Right ventricle myocardium inferior (tissue), 1 donor: ENCODE data around the gene DAZAP1. TPM values are rescaled to one million over a fixed set of nuclear protein-coding genes. Genes with fewer than 3 reads are reported as not detected.

Experiments used
- ATAC-seq: fragments of 200-7000 bp; cut with Tn5 transposase; one replicate; pipeline ENCODE4 v1.9.1; 2020; ENCODE audit warnings: mild to moderate bottlenecking, moderate library complexity
- DNase-seq: peaks from one replicate; pipeline ENCODE4 v3.0.0; 2021; ENCODE audit errors: missing footprints
- intact Hi-C: fragments of 100-400 bp; cut with DNase I; formaldehyde crosslinking; loops from one replicate; pipeline ENCODE4 v1.11.0; 2022
- long read RNA-seq: library from polyadenylated mRNA; unstranded; transcript quantifications from one replicate; pipeline ENCODE4 v2.0.0, GENCODE V29; 2021
- total RNA-seq: library from RNA; stranded (reverse); fragmentation: NEBNext Ultra II Directional; extraction: Animal tissue kit (Norgen Biotek cat#: 25700); gene quantifications from one replicate; pipeline ENCODE4 v1.2.1, GENCODE V29; 2021
- donor health status: DM: no; HTN: yes; CAD: no; lungs with severe emphysema.

The DAZAP1 gene
- total RNA-seq = 88.4 TPM
- long read RNA-seq, transcript DAZAP1-201 (12 exons, 2,160 nt) = major isoform, 8 of 21 reads
- long read RNA-seq, partial matches to known transcripts = 2 of 21 reads
- long read RNA-seq, other reads (novel, unspliced or antisense) = 4 of 21 reads

GRCh38 chr19:1407528-1408299 lies at the start of gene DAZAP1:
Gene DAZAP1 (plus strand): TSS chr19:1407586. CDS start chr19:1407774, 188 bp downstream.
- no peak for DNase-seq
- ATAC-seq = no peak
- intact Hi-C loops = loop anchor here (1.0 to 5.0 kb wide), 2 partner anchors 24 to 130 kb away; partner anchors contain the start of genes FAM174C and NDUFS7

DNA sequence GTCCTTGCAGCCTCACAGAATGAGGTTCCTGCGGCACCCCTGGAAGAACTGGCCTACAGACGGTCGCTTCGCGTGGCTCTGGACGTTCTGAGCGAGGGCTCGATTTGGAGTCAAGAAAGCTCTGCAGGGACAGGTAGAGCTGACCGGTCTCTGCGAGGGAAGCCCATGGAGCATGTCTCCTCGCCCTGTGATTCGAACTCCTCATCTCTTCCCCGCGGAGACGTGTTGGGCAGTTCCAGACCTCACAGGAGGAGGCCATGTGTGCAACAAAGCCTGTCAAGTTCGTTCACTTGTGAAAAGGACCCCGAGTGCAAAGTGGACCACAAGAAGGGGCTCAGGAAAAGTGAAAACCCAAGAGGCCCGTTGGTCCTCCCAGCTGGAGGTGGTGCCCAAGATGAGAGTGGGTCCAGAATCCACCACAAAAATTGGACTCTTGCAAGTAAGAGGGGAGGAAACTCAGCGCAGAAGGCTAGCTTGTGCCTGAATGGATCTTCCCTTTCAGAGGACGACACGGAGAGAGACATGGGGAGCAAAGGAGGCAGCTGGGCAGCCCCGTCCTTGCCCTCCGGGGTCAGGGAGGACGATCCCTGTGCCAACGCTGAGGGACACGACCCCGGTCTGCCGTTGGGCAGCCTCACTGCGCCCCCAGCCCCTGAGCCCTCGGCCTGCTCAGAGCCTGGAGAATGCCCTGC lies 47.1 kb upstream of the DAZAP1 start:
- ATAC-seq = no peak
- intact Hi-C loops = no loop called here
- DNase-seq = no peak

DNA sequence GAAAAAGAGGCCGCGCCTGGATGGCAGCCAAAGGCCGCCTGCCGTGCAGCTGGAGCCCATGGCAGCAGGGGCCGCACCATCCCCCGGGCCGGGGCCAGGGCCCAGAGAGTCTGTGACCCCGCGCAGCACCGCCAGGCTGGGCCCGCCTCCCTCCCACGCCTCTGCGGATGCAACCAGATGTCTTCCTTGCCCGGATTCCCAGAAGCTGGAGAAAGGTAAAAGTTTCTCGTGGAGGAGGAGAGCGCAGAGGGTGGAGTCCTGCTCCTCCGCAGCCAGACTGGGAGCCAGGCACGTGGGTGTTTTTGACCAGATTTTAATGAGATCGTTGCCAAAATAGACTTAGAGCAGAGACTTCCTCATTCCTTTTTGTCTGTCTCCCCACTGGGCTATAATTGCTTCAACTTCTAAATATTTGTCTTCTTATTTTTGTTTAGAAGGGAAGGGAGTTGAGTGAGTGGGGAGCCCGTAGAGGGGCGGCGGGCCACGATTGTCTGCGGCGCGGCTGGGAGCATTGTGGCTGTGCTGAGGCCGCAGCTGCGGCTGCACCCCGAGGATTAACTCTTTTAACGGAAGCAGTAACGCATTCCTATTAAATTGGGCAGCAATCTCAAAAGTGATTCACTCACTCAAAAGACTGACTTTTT lies 46.4 kb upstream of the DAZAP1 start:
- DNase-seq (peak; percentile 85), ATAC-seq (peak; percentile 82)
- intact Hi-C loops = no loop called here

DNA sequence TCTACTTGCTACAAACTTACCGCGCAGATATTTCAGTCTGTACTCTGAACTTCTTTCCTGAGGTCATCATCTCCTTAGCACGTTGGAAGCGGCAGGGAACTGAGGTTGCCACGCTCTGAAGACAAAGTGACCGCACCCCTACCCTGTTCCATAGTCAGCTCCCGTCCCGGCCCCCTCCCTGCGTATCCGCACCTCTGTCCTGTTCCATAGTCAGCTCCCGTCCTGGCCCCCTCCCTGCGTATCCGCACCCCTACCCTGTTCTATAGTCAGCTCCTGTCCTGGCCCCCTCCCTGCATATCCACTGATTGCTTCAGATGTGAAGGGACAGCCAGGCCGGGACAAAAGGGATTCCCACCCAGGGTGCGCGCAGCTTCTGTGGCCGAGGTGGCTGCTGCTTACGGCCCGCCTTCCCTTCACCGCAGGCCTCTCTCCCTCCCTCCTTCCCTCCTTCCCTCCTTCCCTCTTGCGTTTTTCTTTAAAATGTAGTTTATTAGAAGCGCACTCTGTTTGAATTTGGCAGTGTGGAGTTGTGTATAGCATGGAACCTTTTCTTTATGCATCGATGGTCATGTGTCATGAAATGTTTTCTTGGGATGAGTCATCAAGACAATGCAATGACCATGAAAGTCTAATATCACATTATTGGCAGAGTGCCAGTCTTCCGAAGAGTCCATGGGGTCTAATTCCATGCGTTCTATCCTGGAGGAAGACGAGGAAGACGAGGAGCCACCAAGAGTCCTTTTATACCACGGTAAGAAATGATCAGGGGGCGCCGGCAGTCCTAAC lies 45.6 kb upstream of the DAZAP1 start:
- ATAC-seq (no peak), DNase-seq (peak; percentile 66)
- intact Hi-C loops = no loop called here

DNA sequence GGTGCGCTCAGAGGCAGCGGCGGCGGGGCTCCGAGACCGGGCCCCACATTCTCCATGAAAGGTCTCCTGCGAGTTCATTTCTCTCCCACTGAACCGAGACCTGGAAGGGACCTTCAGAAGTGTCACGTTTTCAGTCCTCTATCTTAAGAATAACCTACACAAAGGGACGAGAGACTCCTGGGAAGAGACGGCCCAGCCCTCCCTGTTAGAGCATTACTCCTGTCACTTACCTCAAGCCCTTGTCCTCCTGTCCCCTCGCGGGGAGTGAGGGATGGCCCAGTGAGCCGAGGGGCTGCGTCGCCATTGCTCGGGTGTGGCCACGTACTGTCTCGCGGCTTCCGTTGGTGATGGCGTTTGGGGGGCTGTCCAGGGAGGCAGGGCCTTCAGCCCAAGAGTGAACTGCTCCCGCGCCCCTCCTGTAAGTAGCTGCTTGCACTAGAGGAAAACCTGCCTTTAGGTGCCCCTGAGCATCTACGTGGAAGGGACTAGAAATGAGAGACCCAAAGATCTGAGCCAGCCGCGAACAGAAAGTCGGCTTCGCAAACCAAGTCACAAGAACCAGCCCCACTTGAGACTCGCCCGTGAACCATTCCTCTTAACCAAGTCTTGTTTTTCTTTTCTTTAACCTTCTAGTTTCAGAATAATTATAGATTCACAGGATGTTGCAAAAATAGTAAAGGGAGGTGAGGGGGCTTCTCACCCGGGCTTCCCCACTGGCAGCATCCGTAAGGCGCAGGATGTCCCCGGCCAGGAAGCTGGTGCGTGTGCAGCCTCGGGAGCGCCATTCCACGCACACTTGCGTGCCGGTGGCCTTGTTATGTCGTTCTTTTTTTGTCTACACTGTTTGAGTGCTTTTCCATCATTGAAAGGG lies 44.8 kb upstream of the DAZAP1 start:
- peak; percentile 32 for DNase-seq
- intact Hi-C loops = no loop called here
- no peak for ATAC-seq

DNA sequence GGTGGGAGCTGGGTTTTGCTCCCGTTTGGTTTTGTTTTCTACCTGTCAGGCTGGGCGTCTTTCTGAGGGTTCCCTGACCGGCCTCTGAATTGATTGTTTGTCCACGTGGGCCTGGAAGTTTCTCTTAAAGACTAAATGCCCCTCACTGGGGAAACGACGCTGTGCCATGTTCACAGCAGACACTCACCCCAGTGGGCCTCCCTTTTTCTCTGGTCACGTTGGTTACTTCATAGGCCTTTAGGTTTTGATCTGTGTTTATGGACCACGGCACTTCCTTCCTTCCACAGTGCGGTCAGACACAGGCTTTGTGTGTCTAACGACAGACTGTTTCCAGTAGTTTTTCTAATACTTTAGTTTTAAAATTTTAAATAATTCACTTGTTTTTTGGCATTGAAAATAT lies 43.8 kb upstream of the DAZAP1 start:
- intact Hi-C loops = no loop called here
- DNase-seq (no peak), ATAC-seq (no peak)

DNA sequence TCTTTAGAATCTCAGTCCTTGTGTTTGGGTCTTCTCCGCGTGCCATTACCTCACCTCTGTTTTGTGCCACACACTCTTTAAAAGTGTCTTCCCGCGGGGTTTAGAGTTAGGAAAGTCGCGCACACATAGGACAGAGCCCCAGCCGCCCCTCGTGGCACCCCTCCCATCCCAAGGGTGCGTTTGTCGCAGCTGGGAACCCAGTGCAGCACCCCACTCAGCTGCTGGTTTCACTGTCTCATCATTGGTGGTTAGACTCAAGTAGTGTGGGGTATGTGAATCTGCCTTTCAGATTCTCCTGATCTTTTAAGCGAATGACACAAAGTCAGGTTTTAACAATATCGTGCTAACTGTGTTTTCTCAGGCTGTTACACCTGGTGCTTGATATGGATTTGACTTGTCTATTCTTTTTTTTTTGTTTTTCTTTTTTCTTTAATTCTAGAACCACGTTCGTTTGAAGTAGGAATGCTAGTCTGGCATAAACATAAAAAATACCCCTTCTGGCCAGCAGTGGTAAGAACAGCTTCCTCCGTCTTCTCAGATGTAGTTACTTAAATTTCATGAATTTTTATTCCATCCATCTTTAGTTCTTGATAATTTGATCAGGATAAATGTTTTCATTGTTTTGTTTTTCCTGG lies 43.2 kb upstream of the DAZAP1 start:
- peak; percentile 7 for DNase-seq
- intact Hi-C loops = no loop called here
- no peak for ATAC-seq

DNA sequence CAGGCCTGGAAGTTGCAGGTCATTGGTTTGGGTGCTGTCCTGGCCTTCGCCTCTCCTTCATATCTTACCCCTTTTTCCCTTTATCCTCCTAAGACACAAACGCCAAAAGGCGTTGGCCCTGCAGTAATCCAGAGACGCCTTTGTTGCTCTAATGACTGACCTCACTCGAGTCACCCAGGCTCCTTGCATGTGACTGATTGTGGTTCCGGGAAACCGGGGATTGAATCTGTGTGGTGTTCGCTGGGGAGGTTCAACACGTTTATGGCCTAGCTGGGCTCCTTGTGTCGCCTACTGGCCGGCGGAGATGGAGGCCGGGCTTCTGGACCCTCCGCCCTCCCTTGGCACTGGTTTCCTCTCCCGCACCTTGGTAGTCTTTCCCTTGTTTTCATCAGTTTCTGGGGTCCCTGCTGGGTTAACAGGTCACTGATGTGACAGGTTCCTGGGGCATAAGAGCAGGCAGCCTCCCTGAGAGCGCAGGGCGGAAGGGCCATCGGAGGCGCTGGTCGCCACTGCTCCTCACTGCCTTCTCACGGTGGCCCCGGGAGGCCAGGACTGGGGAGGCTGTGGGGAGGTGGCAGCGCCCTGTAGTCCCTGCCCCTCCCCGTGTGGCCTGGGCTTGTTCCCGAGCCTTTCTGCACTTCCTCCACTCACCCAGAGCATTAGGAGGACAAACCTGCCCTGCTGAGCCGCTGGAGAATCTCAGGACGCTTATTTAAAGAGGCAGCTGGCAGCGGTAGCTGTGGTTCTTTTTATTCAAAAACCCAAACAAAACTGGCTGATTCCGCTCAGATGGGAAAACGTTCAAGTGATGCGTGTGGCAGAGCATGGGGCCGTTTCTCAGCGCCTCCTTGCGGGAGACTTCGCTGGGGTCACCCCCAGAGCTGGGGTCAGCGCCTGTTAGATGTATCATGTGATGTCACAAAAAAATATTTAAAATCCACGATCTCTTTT lies 41.8 kb upstream of the DAZAP1 start:
- no peak for ATAC-seq
- DNase-seq = peak; percentile 14
- intact Hi-C loops = no loop called here

DNA sequence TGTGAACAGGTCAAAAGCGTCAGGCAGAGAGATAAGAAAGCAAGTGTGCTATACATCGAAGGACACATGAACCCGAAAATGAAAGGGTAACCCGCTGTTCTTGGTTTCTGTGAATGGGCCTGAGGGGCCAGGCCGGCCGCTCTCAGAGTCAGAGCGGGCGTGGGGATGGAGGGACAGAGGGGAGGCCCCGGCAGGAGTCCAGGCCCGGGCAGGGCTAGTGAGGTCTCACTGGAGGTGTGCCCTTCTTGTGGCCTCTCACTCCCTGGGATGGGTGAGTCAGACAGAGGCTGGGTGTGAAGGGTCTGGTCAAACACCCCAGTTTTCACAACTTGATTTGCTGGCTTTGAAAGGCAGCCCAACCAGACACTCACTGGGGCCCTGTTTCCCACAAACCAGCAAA lies 41.1 kb upstream of the DAZAP1 start:
- ATAC-seq (no peak), DNase-seq (peak; percentile 44)
- intact Hi-C loops = no loop called here

- DNase-seq (peak; percentile 27), ATAC-seq (no peak)
- intact Hi-C loops = no loop called here
These were observed 40.2 kb upstream of the DAZAP1 start for GRCh38 chr19:1366899-1367870.

- DNase-seq = peak; percentile 33
- ATAC-seq = no peak
- intact Hi-C loops = no loop called here
These were observed 38.1 kb upstream of the DAZAP1 start for GRCh38 chr19:1369214-1369805.

- DNase-seq (peak; percentile 59), ATAC-seq (no peak)
- intact Hi-C loops = no loop called here
These were observed 36.6 kb upstream of the DAZAP1 start for GRCh38 chr19:1370579-1371361.

DNA sequence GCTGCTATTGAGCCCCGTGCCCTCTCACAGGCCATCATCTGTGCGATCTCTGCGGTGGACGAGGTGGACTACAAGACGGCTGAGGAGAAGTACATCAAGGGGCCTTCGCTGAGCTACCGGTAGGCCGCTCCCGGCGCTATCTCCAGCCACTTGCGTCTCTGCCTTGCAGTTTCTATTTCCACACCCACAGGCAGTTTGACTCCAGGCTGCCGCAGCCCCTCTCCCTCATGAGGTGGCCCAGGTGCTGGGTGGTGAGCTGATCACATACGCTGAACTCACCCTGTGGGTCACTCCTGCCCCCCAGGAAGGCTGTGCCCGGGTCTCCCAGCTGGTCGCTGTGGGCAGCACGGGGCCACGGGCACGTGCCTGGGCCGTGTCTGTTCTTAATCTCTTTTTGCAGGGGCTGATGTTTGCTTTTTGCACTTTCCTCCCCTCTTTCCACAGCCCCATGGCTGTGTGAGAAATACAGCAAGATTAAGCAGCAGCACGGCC lies 34.3 kb upstream of the DAZAP1 start:
- intact Hi-C loops = no loop called here
- DNase-seq = peak; percentile 35
- peak; percentile 8 for ATAC-seq
